GM18951 (cell line): ENCODE measurements around the gene MMP15.
"Not testable (repeated sequence)": the region's sequence is repeated elsewhere in the genome, so short reads cannot be mapped to it uniquely, and the experiment has no call there.

Experiments used
- POLR2A ChIP-seq: IDR thresholded peaks from 4 replicates; pipeline ENCODE4 v1.6.1; 2011; ENCODE audit warnings: mild to moderate bottlenecking; ENCODE audit not compliant: insufficient read length, insufficient read depth; ENCODE audit errors: extremely low read depth
- in situ Hi-C: fragments of 300-500 bp; cut with MboI; formaldehyde crosslinking; loops from one replicate; pipeline ENCODE4 v1.12.0; 2022; ENCODE audit warnings: low sequenced_read_pairs, mixed read lengths, inconsistent platforms; ENCODE audit not compliant: unreplicated experiment

MMP15 gene

GRCh38 chr16:58025351-58026138, at the start of gene MMP15:
Gene MMP15 (plus strand): TSS chr16:58025754. CDS start chr16:58026351, 597 bp downstream.
- in situ Hi-C loops: no loop called here
- TF ChIP-seq POLR2A: no peak

GRCh38 chr16:57976331-57976796, 49.2 kb upstream of the MMP15 start:
- in situ Hi-C loops: no loop called here
- no peak for TF ChIP-seq POLR2A

GRCh38 chr16:57977418-57978069, 48.0 kb upstream of the MMP15 start:
- no peak for TF ChIP-seq POLR2A
- in situ Hi-C loops: no loop called here

DNA sequence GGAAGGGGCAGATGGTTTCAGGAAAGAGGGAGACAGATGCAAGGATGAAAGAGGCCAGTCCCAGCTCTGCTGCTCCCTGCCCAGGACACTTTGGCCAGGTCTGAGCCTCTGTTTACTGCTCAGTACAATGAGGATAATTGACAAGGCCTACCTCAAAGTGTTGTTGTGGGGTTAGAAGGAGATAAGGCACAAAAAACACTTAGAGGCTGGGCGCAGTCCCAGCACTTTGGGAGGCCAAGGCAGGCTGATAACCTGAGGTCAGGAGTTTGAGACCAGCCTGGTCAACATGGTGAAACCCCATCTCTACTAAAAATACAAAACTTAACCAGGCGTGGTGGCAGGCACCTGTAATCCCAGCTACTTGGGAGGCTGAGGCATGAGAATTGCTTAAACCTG, 47.5 kb upstream of the MMP15 start:
- in situ Hi-C loops: not testable (repeated sequence)

DNA sequence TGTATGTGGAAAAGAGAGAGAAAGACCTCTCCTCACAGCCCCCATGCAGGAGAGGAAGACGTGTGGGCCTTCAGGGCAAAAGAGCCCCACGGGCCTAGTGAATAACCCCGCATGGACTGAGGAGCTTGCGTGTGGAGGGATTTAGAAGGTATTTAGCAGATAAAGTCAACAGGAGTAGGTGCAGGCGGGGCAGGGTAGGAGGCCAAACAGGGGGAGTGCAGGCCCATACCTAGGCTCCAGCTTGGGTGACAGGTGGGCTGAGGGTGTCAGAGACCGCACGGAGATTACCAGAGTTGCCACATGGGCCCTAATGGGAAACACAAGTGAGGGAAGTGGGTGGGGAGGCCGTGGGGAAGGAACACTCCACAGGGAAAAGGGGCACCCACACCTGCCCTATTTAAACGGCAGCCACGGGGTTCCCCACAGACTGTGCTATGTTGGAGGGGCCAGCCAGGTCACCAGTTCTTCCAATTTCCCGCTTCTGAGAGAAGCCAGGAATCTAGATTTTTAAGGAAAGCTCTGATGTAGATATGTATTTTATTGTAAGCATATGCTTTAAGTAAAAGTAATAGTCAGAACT, 46.5 kb upstream of the MMP15 start:
- in situ Hi-C loops: no loop called here
- no peak for TF ChIP-seq POLR2A

- no peak for TF ChIP-seq POLR2A
- in situ Hi-C loops: no loop called here
Observed at GRCh38 chr16:57981636-57982035, 43.9 kb upstream of the MMP15 start.

DNA sequence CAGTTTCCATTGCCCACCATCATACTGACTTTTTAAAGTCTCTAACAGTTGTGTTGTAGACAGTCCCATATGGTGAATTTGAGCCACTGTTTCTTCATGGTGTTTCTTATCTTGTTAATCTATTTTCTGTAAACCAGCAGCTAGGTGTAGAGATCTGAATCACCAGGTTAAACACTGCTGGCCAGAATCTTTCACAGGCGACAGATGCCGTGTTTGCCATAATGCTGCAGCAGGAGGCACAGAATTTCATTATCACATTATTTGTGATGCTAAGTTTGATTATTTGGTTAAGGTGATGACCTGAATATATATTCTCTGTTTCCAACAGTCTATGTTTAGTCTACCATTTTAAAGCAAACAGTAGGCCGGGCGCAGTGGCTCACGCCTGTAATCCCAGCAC, 43.2 kb upstream of the MMP15 start:
- in situ Hi-C loops: no loop called here
- no peak for TF ChIP-seq POLR2A

- in situ Hi-C loops: no loop called here
- TF ChIP-seq POLR2A: no peak
Observed at GRCh38 chr16:57984443-57985203, 40.9 kb upstream of the MMP15 start.

DNA sequence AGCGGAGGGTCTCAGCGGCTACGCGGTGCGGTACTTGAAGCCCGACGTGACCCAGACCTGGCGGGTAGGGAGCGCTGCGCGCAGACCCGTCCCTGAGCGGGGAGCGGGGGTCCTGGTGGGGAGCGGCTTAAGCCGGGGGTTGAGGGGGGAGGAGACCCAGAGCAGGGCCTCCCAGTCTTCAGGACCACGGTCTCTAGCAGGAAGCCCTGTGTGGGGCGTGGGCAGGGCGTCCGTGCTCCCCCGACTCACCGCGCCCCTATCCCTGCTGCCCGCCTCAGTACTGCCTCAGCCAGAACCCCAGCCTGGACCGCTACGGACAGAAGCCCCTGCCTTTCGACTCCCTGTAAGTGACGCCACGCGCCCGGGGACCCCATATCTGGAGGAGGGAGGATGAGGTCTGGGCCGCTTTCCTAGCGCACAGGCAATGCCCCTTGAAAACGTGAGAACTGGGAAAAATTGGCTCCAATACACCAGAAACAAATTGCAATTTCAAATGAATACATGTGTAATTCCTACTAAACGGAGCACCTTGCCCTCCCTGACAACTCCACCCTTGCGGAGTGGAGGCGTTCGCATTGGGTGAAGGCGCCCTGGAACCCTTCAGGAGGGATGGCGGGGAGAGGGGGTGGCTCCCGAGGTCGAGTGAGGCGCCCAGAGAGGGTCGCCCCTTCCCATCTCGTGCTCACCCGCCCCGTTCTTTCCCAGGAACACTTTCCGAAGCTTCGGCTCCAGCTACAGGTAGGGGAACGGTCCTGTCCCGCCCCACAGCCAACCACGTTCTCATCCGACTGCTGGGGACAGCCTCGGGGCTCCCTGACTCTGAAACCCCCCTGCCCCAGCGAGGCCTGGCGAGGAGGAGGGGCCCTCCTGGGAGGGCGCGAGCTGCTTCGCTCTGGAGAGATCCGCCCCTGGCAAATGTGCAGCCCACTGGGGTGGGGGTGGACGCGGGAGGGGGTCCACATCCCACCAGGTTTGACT, 40.1 kb upstream of the MMP15 start:
- in situ Hi-C loops: no loop called here
- no peak for TF ChIP-seq POLR2A

DNA sequence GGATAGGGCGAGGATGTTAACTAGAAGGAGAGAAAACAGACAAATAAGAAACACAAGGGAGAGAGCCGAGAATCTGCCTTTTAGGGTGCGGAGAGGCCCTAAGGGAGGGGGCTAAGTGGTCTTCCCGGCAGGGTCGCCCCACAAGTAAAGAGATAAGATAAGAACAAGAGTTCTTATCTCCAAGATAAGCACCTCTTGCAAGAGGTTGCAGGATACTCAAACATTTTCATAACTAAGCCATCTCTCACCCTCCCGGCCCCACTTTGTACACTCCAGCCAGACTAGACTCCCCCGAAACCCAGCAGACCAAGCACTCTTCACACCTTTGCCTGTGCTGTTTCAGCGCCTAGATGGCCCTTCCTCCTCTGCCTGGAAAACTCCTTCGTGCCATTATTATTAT, 39.4 kb upstream of the MMP15 start:
- in situ Hi-C loops: no loop called here
- no peak for TF ChIP-seq POLR2A

GRCh38 chr16:57987441-57988177, 37.9 kb upstream of the MMP15 start:
- in situ Hi-C loops: no loop called here
- TF ChIP-seq POLR2A: no peak

GRCh38 chr16:57988929-57989328, 36.6 kb upstream of the MMP15 start:
- TF ChIP-seq POLR2A: no peak
- in situ Hi-C loops: no loop called here
